H9 (cell line): ENCODE results near the gene ARPC5. TPM values are rescaled to one million over a fixed set of nuclear protein-coding genes. Genes with fewer than 3 reads are reported as not detected.

ENCODE experiments used
- DNase-seq: peaks from one replicate; pipeline ENCODE4 v3.0.0-alpha.2; 2017
- H2AFZ ChIP-seq: one replicate; pipeline ENCODE4 v1.6.1; 2013; ENCODE audit warnings: mild to moderate bottlenecking, low read length, control low read depth, moderate library complexity
- H2AK5ac ChIP-seq: 2 replicates; pipeline ENCODE4 v1.6.1; 2013; ENCODE audit warnings: low read length, control low read depth, mixed read lengths; ENCODE audit not compliant: insufficient read length
- H2BK120ac ChIP-seq: one replicate; pipeline ENCODE4 v1.6.1; 2013; ENCODE audit warnings: low read depth, mild to moderate bottlenecking, low read length, control low read depth, inconsistent platforms; ENCODE audit not compliant: poor library complexity, severe bottlenecking
- H2BK12ac ChIP-seq: 2 replicates; pipeline ENCODE4 v1.6.1; 2013; ENCODE audit warnings: low read length, control low read depth, mixed read lengths, low read depth; ENCODE audit not compliant: insufficient read length
- H2BK15ac ChIP-seq: 2 replicates; pipeline ENCODE4 v1.6.1; 2013; ENCODE audit warnings: low read depth, low read length, control low read depth
- H2BK20ac ChIP-seq: one replicate; pipeline ENCODE4 v1.6.1; 2013; ENCODE audit warnings: low read depth, mild to moderate bottlenecking, low read length, control low read depth, inconsistent platforms; ENCODE audit not compliant: poor library complexity, severe bottlenecking
- H2BK5ac ChIP-seq: 2 replicates; pipeline ENCODE4 v1.6.1; 2013; ENCODE audit warnings: low read length, control low read depth, mixed read lengths; ENCODE audit not compliant: insufficient read length
- H3K14ac ChIP-seq: 2 replicates; pipeline ENCODE4 v1.6.1; 2013; ENCODE audit warnings: low read length, control low read depth; ENCODE audit not compliant: insufficient read depth
- H3K18ac ChIP-seq: 2 replicates; pipeline ENCODE4 v1.6.1; 2013; ENCODE audit warnings: low read depth, mild to moderate bottlenecking, mixed read lengths, low read length, control low read depth; ENCODE audit not compliant: insufficient read length
- H3K23ac ChIP-seq: 2 replicates; pipeline ENCODE4 v1.6.1; 2013; ENCODE audit warnings: low read length, control low read depth, mixed read lengths, low read depth; ENCODE audit not compliant: insufficient read length
- H3K23me2 ChIP-seq: 2 replicates; pipeline ENCODE4 v1.6.1; 2013; ENCODE audit warnings: low read depth, mild to moderate bottlenecking, mixed read lengths, low read length, control low read depth; ENCODE audit not compliant: insufficient read length, poor library complexity, severe bottlenecking
- H3K27ac ChIP-seq: 2 replicates; pipeline ENCODE4 v1.5.1; 2013; ENCODE audit warnings: low read length, control low read depth, mixed read lengths, low read depth; ENCODE audit not compliant: insufficient read length
- H3K27me3 ChIP-seq: 2 replicates; pipeline ENCODE4 v1.6.1; 2013; ENCODE audit warnings: low read length, control low read depth, inconsistent platforms; ENCODE audit not compliant: insufficient read depth
- H3K4ac ChIP-seq: 2 replicates; pipeline ENCODE4 v1.6.1; 2013; ENCODE audit warnings: low read depth, mild to moderate bottlenecking, control low read depth, inconsistent platforms, low read length, moderate library complexity
- H3K4me1 ChIP-seq: 2 replicates; pipeline ENCODE4 v1.6.1; 2013; ENCODE audit warnings: low read length, control low read depth, inconsistent platforms; ENCODE audit not compliant: insufficient read depth
- H3K4me2 ChIP-seq: 2 replicates; pipeline ENCODE4 v1.6.1; 2013; ENCODE audit warnings: low read length, control low read depth, mixed read lengths; ENCODE audit not compliant: insufficient read length, insufficient read depth
- H3K56ac ChIP-seq: 2 replicates; pipeline ENCODE4 v1.6.1; 2013; ENCODE audit warnings: low read depth, mild to moderate bottlenecking, mixed read lengths, low read length, control low read depth; ENCODE audit not compliant: insufficient read length
- H3K79me1 ChIP-seq: 2 replicates; pipeline ENCODE4 v1.6.1; 2013; ENCODE audit warnings: low read depth, mild to moderate bottlenecking, moderate library complexity, low read length, control low read depth, inconsistent platforms; ENCODE audit not compliant: insufficient read depth, poor library complexity, severe bottlenecking
- H3K79me2 ChIP-seq: 2 replicates; pipeline ENCODE4 v1.6.1; 2013; ENCODE audit warnings: low read length, control low read depth, inconsistent platforms; ENCODE audit not compliant: insufficient read depth
- H3K9ac ChIP-seq: 2 replicates; pipeline ENCODE4 v1.6.1; 2013; ENCODE audit warnings: low read length, control low read depth, mixed read lengths; ENCODE audit not compliant: insufficient read length; ENCODE audit errors: extremely low read depth
- H3K9me3 ChIP-seq: one replicate; pipeline ENCODE4 v1.6.1; 2013; ENCODE audit warnings: low read depth, low read length, inconsistent platforms; ENCODE audit not compliant: control insufficient read depth
- H3T11ph ChIP-seq: one replicate; pipeline ENCODE4 v1.6.1; 2013; ENCODE audit warnings: mild to moderate bottlenecking, low read length, control low read depth, inconsistent platforms
- H4K20me1 ChIP-seq: one replicate; pipeline ENCODE4 v1.6.1; 2013; ENCODE audit not compliant: control insufficient read depth, insufficient read length, insufficient read depth
- H4K5ac ChIP-seq: 2 replicates; pipeline ENCODE4 v1.6.1; 2013; ENCODE audit warnings: low read depth, mild to moderate bottlenecking, mixed read lengths, low read length, control low read depth; ENCODE audit not compliant: insufficient read length
- H4K8ac ChIP-seq: replicated peaks from 2 replicates; pipeline ENCODE4 v1.6.1; 2013; ENCODE audit warnings: low read length, control low read depth, mixed read lengths, low read depth; ENCODE audit not compliant: insufficient read length
- H4K91ac ChIP-seq: 2 replicates; pipeline ENCODE4 v1.6.1; 2013; ENCODE audit warnings: low read depth, mild to moderate bottlenecking, moderate library complexity, mixed read lengths, low read length, control low read depth; ENCODE audit not compliant: insufficient read length
- H3K27ac Mint-ChIP-seq, 3 experiments: 2 replicates in 2 of 3; 3 replicates in 1 of 3; pipeline ENCODE4 v1.8.0; 2020 to 2021; ENCODE audit warnings: mixed read lengths in 3 of 3, mild to moderate bottlenecking in 1 of 3, moderate library complexity in 1 of 3
- H3K27me3 Mint-ChIP-seq: 2 replicates; pipeline ENCODE4 v1.8.0; 2021; ENCODE audit warnings: low read depth, mild to moderate bottlenecking, moderate library complexity, mixed read lengths
- H3K36me3 Mint-ChIP-seq, 3 experiments: 2 replicates in 2 of 3; 3 replicates in 1 of 3; pipeline ENCODE4 v1.8.0; 2020 to 2021; ENCODE audit warnings: low read depth in 3 of 3, mixed read lengths in 3 of 3; ENCODE audit not compliant: insufficient read depth in 1 of 3
- H3K4me1 Mint-ChIP-seq, 2 experiments: 2 replicates each; pipeline ENCODE4 v1.8.0; 2020; ENCODE audit warnings: mixed read lengths in 2 of 2
- H3K4me3 Mint-ChIP-seq, 2 experiments: 2 replicates in 1 of 2; 3 replicates in 1 of 2; pipeline ENCODE4 v1.8.0; 2020 to 2021; ENCODE audit warnings: mild to moderate bottlenecking in 2 of 2, mixed read lengths in 2 of 2, moderate library complexity in 1 of 2
- H3K9me3 Mint-ChIP-seq, 2 experiments: 2 replicates in 1 of 2; 3 replicates in 1 of 2; pipeline ENCODE4 v1.8.0; 2020; ENCODE audit warnings: mild to moderate bottlenecking in 2 of 2, mixed read lengths in 2 of 2, moderate library complexity in 1 of 2
- total RNA-seq: library from RNA; stranded (reverse); gene quantifications from 2 replicates; pipeline ENCODE4 v1.2.1, GENCODE V29; 2021
- TF ChIP-seq, protein P1 (sequence below): fragments of 200-600 bp; sonication (generic); conservative IDR thresholded peaks from 3 replicates; pipeline ENCODE4 v1.8.0; 2021; ENCODE audit warnings: antibody characterized with exemption, mild to moderate bottlenecking

ARPC5 gene
- total RNA-seq, 1 experiment from 2014 or later, result 67.7 TPM

DNA sequence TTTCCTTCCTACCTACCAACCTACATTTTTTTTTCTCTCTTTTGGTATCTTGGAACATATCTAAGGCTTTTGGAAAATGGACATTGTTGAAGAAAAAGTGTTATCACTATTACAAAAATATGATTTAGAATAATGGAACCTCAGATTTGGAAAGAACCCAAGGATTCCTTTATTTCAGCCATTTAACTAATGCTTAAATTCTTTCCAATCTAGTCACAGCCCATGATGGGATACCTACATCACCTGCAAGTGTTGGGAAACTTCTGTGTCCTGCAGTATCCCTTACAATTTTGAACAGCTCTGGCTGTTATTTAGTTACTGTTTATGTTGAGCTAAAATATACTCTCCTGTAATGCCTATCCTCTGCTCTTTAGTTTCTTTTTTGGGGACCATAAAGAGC is 39.8 kb upstream of the ARPC5 start:
- no peaks in the 10 kb centered on the region for H4K20me1 ChIP-seq
- TF ChIP-seq, protein P1, sequence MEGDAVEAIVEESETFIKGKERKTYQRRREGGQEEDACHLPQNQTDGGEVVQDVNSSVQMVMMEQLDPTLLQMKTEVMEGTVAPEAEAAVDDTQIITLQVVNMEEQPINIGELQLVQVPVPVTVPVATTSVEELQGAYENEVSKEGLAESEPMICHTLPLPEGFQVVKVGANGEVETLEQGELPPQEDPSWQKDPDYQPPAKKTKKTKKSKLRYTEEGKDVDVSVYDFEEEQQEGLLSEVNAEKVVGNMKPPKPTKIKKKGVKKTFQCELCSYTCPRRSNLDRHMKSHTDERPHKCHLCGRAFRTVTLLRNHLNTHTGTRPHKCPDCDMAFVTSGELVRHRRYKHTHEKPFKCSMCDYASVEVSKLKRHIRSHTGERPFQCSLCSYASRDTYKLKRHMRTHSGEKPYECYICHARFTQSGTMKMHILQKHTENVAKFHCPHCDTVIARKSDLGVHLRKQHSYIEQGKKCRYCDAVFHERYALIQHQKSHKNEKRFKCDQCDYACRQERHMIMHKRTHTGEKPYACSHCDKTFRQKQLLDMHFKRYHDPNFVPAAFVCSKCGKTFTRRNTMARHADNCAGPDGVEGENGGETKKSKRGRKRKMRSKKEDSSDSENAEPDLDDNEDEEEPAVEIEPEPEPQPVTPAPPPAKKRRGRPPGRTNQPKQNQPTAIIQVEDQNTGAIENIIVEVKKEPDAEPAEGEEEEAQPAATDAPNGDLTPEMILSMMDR, result no peak
- no peak overlapping the region for H2BK20ac ChIP-seq
- no peak overlapping the region for H3K14ac ChIP-seq
- H3K18ac ChIP-seq, result no peak overlapping the region
- no peak overlapping the region for H2AFZ ChIP-seq
- H3K9me3 ChIP-seq, result no peaks in the 10 kb centered on the region
- H3K4me2 ChIP-seq, result no peak overlapping the region
- no peak for DNase-seq
- H2BK120ac ChIP-seq, result no peak overlapping the region
- no peak overlapping the region for H2AK5ac ChIP-seq
- Mint-ChIP-seq H3K4me1 (peaks cover 3 to 5% of the 10 kb centered on the region in 2 experiments; a peak in 3 of 4 replicates), H3K27ac (no peak overlapping the region), H3K36me3 (peaks cover 0 to 5% (median 5%) of the 10 kb centered on the region in 3 experiments; a peak in 3 of 7 replicates), H3K9me3 (peaks cover 11% of the 10 kb centered on the region in 2 experiments; a peak in 3 of 5 replicates), H3K4me3 (no peak overlapping the region), H3K27me3 (no peaks in the 10 kb centered on the region; the same call in 1 of the 2 replicates)
- H2BK15ac ChIP-seq, result no peak overlapping the region
- H3T11ph ChIP-seq, result no peak overlapping the region
- no peak overlapping the region for H3K56ac ChIP-seq
- no peak overlapping the region for H2BK5ac ChIP-seq
- no peak overlapping the region for H3K4ac ChIP-seq
- H3K79me1 ChIP-seq, result no peaks in the 10 kb centered on the region
- no peaks in the 10 kb centered on the region for H3K79me2 ChIP-seq
- H3K23me2 ChIP-seq, result no peaks in the 10 kb centered on the region
- no peak overlapping the region for H4K91ac ChIP-seq
- H3K4me1 ChIP-seq, result no peaks in the 10 kb centered on the region
- H3K23ac ChIP-seq, result no peak overlapping the region
- no peak overlapping the region for H3K27ac ChIP-seq
- no peak overlapping the region for H4K5ac ChIP-seq
- H3K27me3 ChIP-seq, result no peaks in the 10 kb centered on the region
- no peak overlapping the region for H4K8ac ChIP-seq
- H2BK12ac ChIP-seq, result no peak overlapping the region
- no peak overlapping the region for H3K9ac ChIP-seq
